T-helper 2 cell treated with Interferon-gamma antibody and Interleukin-4, amounts not matched to agents 100 ng/mL and 5 ng/mL, for 36 hours (primary cell): ENCODE data around the gene PIP5K1A. TPM values are rescaled to one million over a fixed set of nuclear protein-coding genes. Genes with fewer than 3 reads are reported as not detected.
"Not testable (repeated sequence)": the region's sequence is repeated elsewhere in the genome, so short reads cannot be mapped to it uniquely, and the experiment has no call there.

ENCODE experiments used
- intact Hi-C: fragments of 100-400 bp; cut with micrococcal nuclease; formaldehyde crosslinking; loops from one replicate; pipeline ENCODE4 v1.15.1; 2023
- total RNA-seq: library from RNA; stranded (reverse); gene quantifications from 2 replicates; pipeline ENCODE4 v1.2.3, GENCODE V29; 2022

Gene PIP5K1A
- total RNA-seq, 1 donor from 2014 or later, result 68.5 TPM

GRCh38 chr1:151189637-151190445, 8.5 kb upstream of the PIP5K1A start, which contains the start of gene VPS72:
VPS72 (minus strand) TSS chr1:151190197; CDS start chr1:151190121, 76 bp downstream.
- intact Hi-C loops, result loop anchor here (1.0 to 2.0 kb wide), 4 partner anchors 8 to 91 kb away; partner anchors contain the start of genes LYSMD1, PIP5K1A and PSMD4

- intact Hi-C loops, result no loop called here
Measured at GRCh38 chr1:151192047-151192446, 6.3 kb upstream of the PIP5K1A start.

- intact Hi-C loops, result no loop called here
Measured at GRCh38 chr1:151193304-151193703, 5.0 kb upstream of the PIP5K1A start.

GRCh38 chr1:151193856-151194255, 4.5 kb upstream of the PIP5K1A start:
- intact Hi-C loops, result no loop called here

- intact Hi-C loops, result loop anchor here (5.0 kb wide), 3 partner anchors 38 to 152 kb away; partner anchors contain the start of genes PI4KB, RFX5 and TNFAIP8L2
Measured at GRCh38 chr1:151194894-151195594, 3.3 kb upstream of the PIP5K1A start.

- intact Hi-C loops, result loop anchor here (5.0 kb wide), 3 partner anchors 39 to 151 kb away; partner anchors contain the start of genes PI4KB, RFX5 and TNFAIP8L2
Measured at GRCh38 chr1:151196292-151196800, 2.0 kb upstream of the PIP5K1A start.

GRCh38 chr1:151197863-151198253, 494 bp upstream of the PIP5K1A start:
- intact Hi-C loops, result loop anchor here (1.0 to 5.0 kb wide), 6 partner anchors 8 to 149 kb away; partner anchors contain the start of genes PI4KB, PSMD4, RFX5 and SCNM1

- intact Hi-C loops, result loop anchor here (5.0 kb wide), 3 partner anchors 43 to 147 kb away; partner anchors contain the start of genes PI4KB, RFX5 and TNFAIP8L2
Measured at GRCh38 chr1:151199873-151200581, 1.7 kb downstream of the PIP5K1A start.

GRCh38 chr1:151205381-151205965, 7.1 kb downstream of the PIP5K1A start:
- intact Hi-C loops, result not testable (repeated sequence)

GRCh38 chr1:151210830-151211229, 12.5 kb downstream of the PIP5K1A start:
- intact Hi-C loops, result no loop called here

- intact Hi-C loops, result no loop called here
Measured at GRCh38 chr1:151211972-151212705, 13.8 kb downstream of the PIP5K1A start.

GRCh38 chr1:151213560-151213959, 15.2 kb downstream of the PIP5K1A start:
- intact Hi-C loops, result no loop called here

GRCh38 chr1:151221616-151222015, 23.3 kb downstream of the PIP5K1A start:
- intact Hi-C loops, result no loop called here

- intact Hi-C loops, result no loop called here
Measured at GRCh38 chr1:151222130-151222529, 23.8 kb downstream of the PIP5K1A start.

GRCh38 chr1:151235235-151235634, 36.9 kb downstream of the PIP5K1A start:
- intact Hi-C loops, result no loop called here

- intact Hi-C loops, result no loop called here
Measured at GRCh38 chr1:151237678-151238466, 39.5 kb downstream of the PIP5K1A start.

- intact Hi-C loops, result no loop called here
Measured at GRCh38 chr1:151238467-151238739, 40.1 kb downstream of the PIP5K1A start.

GRCh38 chr1:151242442-151242841, 44.1 kb downstream of the PIP5K1A start:
- intact Hi-C loops, result no loop called here

- intact Hi-C loops, result no loop called here
Measured at GRCh38 chr1:151243683-151244216, 45.4 kb downstream of the PIP5K1A start.
